Measurements from ENCODE around the gene PIK3R3. TPM values are rescaled to one million over a fixed set of nuclear protein-coding genes. Genes with fewer than 3 reads are reported as not detected.
"Not testable (repeated sequence)": the region's sequence is repeated elsewhere in the genome, so short reads cannot be mapped to it uniquely, and the experiment has no call there.

Gene PIK3R3
- total RNA-seq, 1 experiment from 2014 or later = 10.4 TPM

DNA sequence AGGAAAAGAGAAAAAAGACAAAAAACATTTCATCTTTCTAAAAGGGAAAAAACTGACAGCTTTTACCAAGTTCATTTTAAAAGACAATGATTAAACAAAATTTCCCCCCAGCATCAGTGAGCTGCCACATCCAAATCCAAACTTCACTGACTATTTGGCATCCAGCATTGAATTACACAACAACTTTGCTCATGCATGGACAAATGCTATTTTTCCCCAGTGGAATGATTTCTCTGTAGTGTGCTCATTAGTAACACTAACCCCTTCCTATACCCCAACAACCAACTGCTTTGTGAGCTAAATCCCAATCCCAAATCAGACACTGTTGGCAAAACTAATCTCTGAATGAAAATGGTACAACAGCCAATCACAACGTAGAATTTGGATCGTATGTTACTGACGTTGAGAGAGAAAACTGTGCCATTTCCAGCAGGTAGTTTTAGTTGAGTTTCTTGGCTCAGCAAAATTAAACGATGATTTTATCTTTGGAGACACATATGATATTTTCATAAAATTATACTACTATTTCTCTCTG lies 37.9 kb downstream of the PIK3R3 start:
- Histone ChIP-seq H3K27ac (ENCODE audit: low read length) (peak overlapping the region; percentile 32), H4K20me1 (ENCODE audit: insufficient read depth, low read depth, low read length) (no peaks in the 10 kb centered on the region), H3K9me2 (replicated peaks; ENCODE audit: insufficient read depth, low read length) (no peaks in the 10 kb centered on the region), H3K36me3 (ENCODE audit: insufficient read depth, low read length) (no peaks in the 10 kb centered on the region; the same call in 1 of the 2 replicates), H3K27me3 (ENCODE audit: low read length) (no peaks in the 10 kb centered on the region), H3K9me3 (ENCODE audit: low read length) (no peaks in the 10 kb centered on the region; the same call in 1 of the 2 replicates), H3K79me2 (ENCODE audit: low read length) (peaks cover 81% of the 10 kb centered on the region), H3K4me2 (ENCODE audit: low read depth, low read length, poor library complexity, severe bottlenecking) (no peak overlapping the region), H3K4me1 (ENCODE audit: low read length) (peaks cover 45% of the 10 kb centered on the region), H3K9ac (ENCODE audit: low read length) (no peak overlapping the region), H3K4me3 (ENCODE audit: low read length) (no peak overlapping the region), H2AFZ (ENCODE audit: low read length) (no peak overlapping the region)
- no peak for DNase-seq

DNA sequence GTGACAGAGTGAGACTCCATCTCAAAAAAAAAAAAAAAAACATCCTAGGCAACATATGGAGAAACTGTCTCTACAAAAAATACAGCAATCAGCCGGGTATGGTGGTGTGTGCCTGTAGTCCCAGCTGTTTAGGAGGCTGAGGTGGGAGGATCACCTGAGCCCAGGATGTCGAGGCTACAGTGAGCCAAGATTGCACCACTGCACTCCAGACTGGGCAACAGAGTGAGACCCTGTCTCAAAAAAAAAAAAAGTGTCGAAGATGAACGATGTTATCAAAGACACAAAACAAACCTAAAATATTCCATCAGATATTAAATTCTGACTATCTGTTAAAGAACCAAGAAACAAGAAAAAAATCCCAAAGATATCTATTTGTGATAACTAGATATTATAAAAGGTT lies 38.6 kb downstream of the PIK3R3 start:
- H2AFZ ChIP-seq (ENCODE audit: low read length); H4K20me1 ChIP-seq (ENCODE audit: insufficient read depth, low read depth, low read length); H3K9ac ChIP-seq (ENCODE audit: low read length); DNase-seq; H3K27me3 ChIP-seq (ENCODE audit: low read length); H3K9me3 ChIP-seq (ENCODE audit: low read length); H3K36me3 ChIP-seq (ENCODE audit: insufficient read depth, low read length); H3K4me3 ChIP-seq (ENCODE audit: low read length); H3K9me2 ChIP-seq (replicated peaks; ENCODE audit: insufficient read depth, low read length): not testable (repeated sequence)
- H3K4me1 ChIP-seq (ENCODE audit: low read length) = peaks cover 45% of the 10 kb centered on the region
- peak overlapping the region; percentile 15 for H3K4me2 ChIP-seq (ENCODE audit: low read depth, low read length, poor library complexity, severe bottlenecking)
- H3K27ac ChIP-seq (ENCODE audit: low read length) = peak overlapping the region; percentile 61; the same call in 1 of the 2 replicates
- H3K79me2 ChIP-seq (ENCODE audit: low read length) = peaks cover 77% of the 10 kb centered on the region

DNA sequence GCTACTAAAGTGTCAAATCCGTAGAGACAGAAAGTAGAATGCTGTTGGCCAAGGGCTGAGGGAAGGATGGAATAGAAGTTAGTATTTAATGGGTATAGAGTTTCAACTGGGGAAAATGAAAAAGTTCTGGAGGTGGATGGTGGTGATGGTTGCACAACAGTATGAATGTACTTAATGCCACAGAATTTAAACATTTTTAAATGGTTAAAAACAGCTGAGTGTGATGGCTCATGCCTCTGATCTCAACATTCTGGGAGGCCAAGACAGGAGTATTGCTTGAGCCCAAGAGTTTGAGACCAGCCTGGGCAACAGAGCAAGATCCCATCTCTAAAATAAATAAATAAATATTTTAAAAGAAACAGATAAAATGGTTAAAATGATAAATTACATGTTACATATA lies 44.5 kb downstream of the PIK3R3 start:
- Histone ChIP-seq H3K9ac (ENCODE audit: low read length) (no peak overlapping the region), H3K9me3 (ENCODE audit: low read length) (no peaks in the 10 kb centered on the region), H3K79me2 (ENCODE audit: low read length) (peaks cover 77% of the 10 kb centered on the region), H3K36me3 (ENCODE audit: insufficient read depth, low read length) (no peaks in the 10 kb centered on the region), H3K4me1 (ENCODE audit: low read length) (peaks cover 11% of the 10 kb centered on the region), H3K9me2 (replicated peaks; ENCODE audit: insufficient read depth, low read length) (no peaks in the 10 kb centered on the region), H2AFZ (ENCODE audit: low read length) (no peak overlapping the region), H3K27me3 (ENCODE audit: low read length) (no peaks in the 10 kb centered on the region), H3K27ac (ENCODE audit: low read length) (no peak overlapping the region), H3K4me2 (ENCODE audit: low read depth, low read length, poor library complexity, severe bottlenecking) (no peak overlapping the region), H4K20me1 (ENCODE audit: insufficient read depth, low read depth, low read length) (no peaks in the 10 kb centered on the region), H3K4me3 (ENCODE audit: low read length) (no peak overlapping the region)
- DNase-seq = no peak

DNA sequence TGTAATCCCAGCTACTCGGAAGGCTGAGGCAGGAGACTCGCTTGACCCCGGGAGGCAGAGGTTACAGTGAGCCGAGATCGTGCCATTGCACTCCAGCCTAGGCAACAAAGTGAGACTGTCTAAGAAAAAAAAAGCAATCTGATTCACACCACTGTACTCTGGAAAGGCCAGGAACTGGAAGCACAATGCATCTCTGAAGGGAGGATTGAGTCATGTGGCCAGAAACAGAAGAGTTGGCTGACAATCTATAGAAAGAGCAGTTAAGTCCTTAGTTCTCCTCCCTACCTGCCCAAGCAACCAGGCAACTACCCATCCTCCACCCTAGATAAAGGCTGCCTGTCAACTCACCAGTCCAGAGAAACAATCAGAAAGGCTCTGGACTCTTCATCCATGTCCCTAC lies 45.9 kb downstream of the PIK3R3 start:
- Histone ChIP-seq H3K36me3 (ENCODE audit: insufficient read depth, low read length) (no peaks in the 10 kb centered on the region), H3K9me3 (ENCODE audit: low read length) (no peaks in the 10 kb centered on the region), H3K27ac (ENCODE audit: low read length) (no peak overlapping the region), H3K9me2 (replicated peaks; ENCODE audit: insufficient read depth, low read length) (no peaks in the 10 kb centered on the region), H3K4me1 (ENCODE audit: low read length) (peaks cover 8% of the 10 kb centered on the region), H3K4me3 (ENCODE audit: low read length) (no peak overlapping the region), H2AFZ (ENCODE audit: low read length) (no peak overlapping the region), H3K79me2 (ENCODE audit: low read length) (peaks cover 76% of the 10 kb centered on the region), H3K27me3 (ENCODE audit: low read length) (no peaks in the 10 kb centered on the region), H3K9ac (ENCODE audit: low read length) (no peak overlapping the region), H3K4me2 (ENCODE audit: low read depth, low read length, poor library complexity, severe bottlenecking) (no peak overlapping the region), H4K20me1 (ENCODE audit: insufficient read depth, low read depth, low read length) (0 out of 2 replicates have a peak, but pooled peaks cover under 1% of the 10 kb centered on the region)
- no peak for DNase-seq

DNA sequence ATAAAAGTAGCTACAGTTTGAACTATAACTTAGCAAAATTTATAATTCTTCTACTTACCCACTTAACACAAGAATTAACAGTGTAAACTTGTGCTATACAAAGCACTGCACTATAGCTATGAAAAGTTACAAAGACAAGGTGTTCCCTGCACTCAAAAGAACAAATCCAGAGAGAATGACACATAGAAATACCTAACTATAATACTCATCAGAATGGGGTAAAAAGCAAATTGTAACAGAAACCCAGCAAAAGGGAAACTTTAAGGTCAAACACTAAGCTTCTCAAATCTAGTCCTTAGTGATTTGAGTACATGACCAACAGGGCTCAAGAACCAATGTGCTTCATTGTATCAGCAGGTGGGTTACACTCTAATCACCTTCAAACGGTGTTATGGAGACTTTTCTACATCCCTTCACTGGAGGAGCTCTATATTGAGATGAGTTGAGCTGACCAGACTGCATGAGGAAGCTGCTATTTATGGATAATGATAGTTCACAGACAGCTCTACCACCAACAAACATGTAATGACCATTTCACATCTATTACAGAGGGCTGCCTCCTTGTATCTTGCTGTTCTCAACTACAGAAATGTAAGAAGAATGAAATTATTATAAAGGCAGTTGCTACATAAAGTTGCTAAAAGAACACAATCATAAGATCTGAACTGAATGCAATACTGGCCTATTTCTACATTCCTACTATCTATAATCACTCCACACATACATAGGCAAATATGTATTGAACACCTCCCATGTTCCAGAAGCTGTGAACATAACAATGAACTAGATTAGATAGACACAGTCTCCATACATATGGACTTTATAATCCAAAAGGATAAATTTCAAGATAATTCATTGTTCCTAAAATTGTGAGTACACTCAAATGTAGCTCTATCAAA lies 47.6 kb downstream of the PIK3R3 start:
- Histone ChIP-seq H3K79me2 (ENCODE audit: low read length) (peaks cover 82% of the 10 kb centered on the region), H3K9me3 (ENCODE audit: low read length) (no peaks in the 10 kb centered on the region), H3K27me3 (ENCODE audit: low read length) (no peaks in the 10 kb centered on the region), H3K36me3 (ENCODE audit: insufficient read depth, low read length) (peaks cover 5% of the 10 kb centered on the region; the same call in 1 of the 2 replicates), H2AFZ (ENCODE audit: low read length) (no peak overlapping the region), H3K9me2 (replicated peaks; ENCODE audit: insufficient read depth, low read length) (no peaks in the 10 kb centered on the region), H3K27ac (ENCODE audit: low read length) (no peak overlapping the region), H3K4me1 (ENCODE audit: low read length) (peaks cover 8% of the 10 kb centered on the region), H4K20me1 (ENCODE audit: insufficient read depth, low read depth, low read length) (0 out of 2 replicates have a peak, but pooled peaks cover 6% of the 10 kb centered on the region), H3K4me3 (ENCODE audit: low read length) (no peak overlapping the region), H3K4me2 (ENCODE audit: low read depth, low read length, poor library complexity, severe bottlenecking) (no peak overlapping the region), H3K9ac (ENCODE audit: low read length) (no peak overlapping the region)
- no peak for DNase-seq

DNA sequence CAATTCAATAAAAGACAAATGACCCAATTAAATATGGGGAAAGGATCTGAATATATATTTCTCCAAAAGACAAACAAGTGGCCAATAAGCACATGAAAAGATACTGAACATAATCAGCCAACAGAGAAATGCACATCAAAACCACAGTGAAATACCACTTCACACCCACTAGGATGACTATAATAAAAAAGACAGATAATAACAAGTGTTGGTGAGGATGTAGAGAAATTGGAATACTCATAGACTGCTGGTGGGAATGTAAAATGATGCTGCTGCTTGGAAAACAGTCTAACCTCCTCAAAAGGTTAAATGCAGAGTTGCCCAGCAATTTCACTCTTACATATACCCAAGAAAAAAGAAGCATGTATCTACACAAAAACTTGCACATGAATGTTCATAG lies 48.9 kb downstream of the PIK3R3 start:
- Histone ChIP-seq H3K9me2 (replicated peaks; ENCODE audit: insufficient read depth, low read length) (no peaks in the 10 kb centered on the region), H4K20me1 (ENCODE audit: insufficient read depth, low read depth, low read length) (0 out of 2 replicates have a peak, but pooled peaks cover 6% of the 10 kb centered on the region), H3K9ac (ENCODE audit: low read length) (no peak overlapping the region), H3K4me2 (ENCODE audit: low read depth, low read length, poor library complexity, severe bottlenecking) (no peak overlapping the region), H3K9me3 (ENCODE audit: low read length) (no peaks in the 10 kb centered on the region), H3K27ac (ENCODE audit: low read length) (no peak overlapping the region), H3K4me3 (ENCODE audit: low read length) (no peak overlapping the region), H3K79me2 (ENCODE audit: low read length) (peaks cover 79% of the 10 kb centered on the region), H3K36me3 (ENCODE audit: insufficient read depth, low read length) (peaks cover 5% of the 10 kb centered on the region; the same call in 1 of the 2 replicates), H3K4me1 (ENCODE audit: low read length) (peaks cover 15% of the 10 kb centered on the region), H2AFZ (ENCODE audit: low read length) (no peak overlapping the region), H3K27me3 (ENCODE audit: low read length) (no peaks in the 10 kb centered on the region)
- DNase-seq = no peak

DNA sequence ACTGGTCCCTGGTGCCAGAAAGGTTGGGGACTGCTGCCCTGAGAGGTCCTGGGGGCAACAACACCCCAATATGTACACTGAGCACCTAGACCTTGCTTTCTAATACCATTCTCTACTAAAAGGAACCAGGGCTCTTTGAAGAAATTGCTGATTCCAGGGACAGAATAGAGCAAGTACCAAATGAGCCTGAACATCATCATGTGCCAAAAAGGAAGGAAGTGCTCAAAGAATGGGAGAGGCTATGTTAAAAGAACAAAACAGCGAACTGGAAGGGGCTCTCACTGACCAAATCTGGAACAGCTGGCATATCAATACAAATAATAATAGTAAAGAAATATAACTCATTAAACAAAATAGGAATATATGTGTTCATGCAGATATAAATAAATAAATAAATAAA lies 50.8 kb downstream of the PIK3R3 start:
- Histone ChIP-seq H3K79me2 (ENCODE audit: low read length) (peaks cover 63% of the 10 kb centered on the region), H3K4me2 (ENCODE audit: low read depth, low read length, poor library complexity, severe bottlenecking) (no peak overlapping the region), H2AFZ (ENCODE audit: low read length) (no peak overlapping the region), H3K9me2 (replicated peaks; ENCODE audit: insufficient read depth, low read length) (no peaks in the 10 kb centered on the region), H3K36me3 (ENCODE audit: insufficient read depth, low read length) (peaks cover 6% of the 10 kb centered on the region; the same call in 1 of the 2 replicates), H3K27me3 (ENCODE audit: low read length) (no peaks in the 10 kb centered on the region), H4K20me1 (ENCODE audit: insufficient read depth, low read depth, low read length) (0 out of 2 replicates have a peak, but pooled peaks cover 6% of the 10 kb centered on the region), H3K9ac (ENCODE audit: low read length) (no peak overlapping the region), H3K9me3 (ENCODE audit: low read length) (no peaks in the 10 kb centered on the region), H3K4me1 (ENCODE audit: low read length) (peaks cover 15% of the 10 kb centered on the region), H3K4me3 (ENCODE audit: low read length) (no peak overlapping the region), H3K27ac (ENCODE audit: low read length) (no peak overlapping the region)
- DNase-seq = no peak

DNA sequence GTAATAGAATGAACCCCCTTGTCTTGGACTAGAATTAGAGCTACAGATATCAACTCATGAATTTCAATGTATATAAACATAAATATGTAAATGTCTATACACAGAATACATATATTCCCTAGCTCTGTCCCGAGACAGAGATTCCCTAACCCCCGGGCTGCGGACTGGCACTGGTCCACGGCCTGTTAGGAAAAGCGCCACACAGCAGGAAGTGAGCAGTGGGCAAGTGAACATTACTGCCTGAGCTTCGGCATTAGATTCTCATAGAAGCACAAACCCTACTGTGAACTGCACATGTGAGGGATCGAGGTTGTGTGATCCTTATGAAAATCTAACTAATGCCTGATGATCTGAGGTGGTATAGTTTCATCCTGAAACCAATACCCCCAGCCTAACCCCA lies 51.2 kb downstream of the PIK3R3 start:
- Histone ChIP-seq H3K4me3 (ENCODE audit: low read length) (no peak overlapping the region), H3K27ac (ENCODE audit: low read length) (no peak overlapping the region), H3K27me3 (ENCODE audit: low read length) (no peaks in the 10 kb centered on the region), H3K9ac (ENCODE audit: low read length) (no peak overlapping the region), H3K9me2 (replicated peaks; ENCODE audit: insufficient read depth, low read length) (no peaks in the 10 kb centered on the region), H3K4me2 (ENCODE audit: low read depth, low read length, poor library complexity, severe bottlenecking) (no peak overlapping the region), H4K20me1 (ENCODE audit: insufficient read depth, low read depth, low read length) (0 out of 2 replicates have a peak, but pooled peaks cover 6% of the 10 kb centered on the region), H3K9me3 (ENCODE audit: low read length) (no peaks in the 10 kb centered on the region), H3K36me3 (ENCODE audit: insufficient read depth, low read length) (peaks cover 11% of the 10 kb centered on the region; the same call in 1 of the 2 replicates), H2AFZ (ENCODE audit: low read length) (no peak overlapping the region), H3K79me2 (ENCODE audit: low read length) (peaks cover 59% of the 10 kb centered on the region), H3K4me1 (ENCODE audit: low read length) (peaks cover 15% of the 10 kb centered on the region)
- DNase-seq = no peak
